Ascending aorta (tissue), 2 donors: Measurements from ENCODE around the gene TMEM170A. TPM values are rescaled to one million over a fixed set of nuclear protein-coding genes. Genes with fewer than 3 reads are reported as not detected.

Experiments
- DNase-seq, 2 donors: peaks; one replicate each; pipeline ENCODE4 v3.0.0-alpha.2; 2019; ENCODE audit warnings: low spot score in 2 of 2
- H3K27ac ChIP-seq, 2 donors: fragments of 200-600 bp; sonication (generic); one replicate each; pipeline ENCODE4 v1.5.1; 2016 to 2017; ENCODE audit warnings: mild to moderate bottlenecking in 1 of 2
- H3K27me3 ChIP-seq: fragments of 200-600 bp; sonication (generic); one replicate; pipeline ENCODE4 v1.5.1; 2017
- H3K36me3 ChIP-seq, 2 donors: fragments of 200-600 bp; sonication (generic); one replicate each; pipeline ENCODE4 v1.5.1; 2016
- H3K4me1 ChIP-seq, 2 donors: fragments of 200-600 bp; sonication (generic); one replicate each; pipeline ENCODE4 v1.5.1; 2016 to 2017; ENCODE audit warnings: mild to moderate bottlenecking in 1 of 2
- H3K4me3 ChIP-seq, 2 donors: fragments of 200-600 bp; sonication (generic); one replicate each; pipeline ENCODE4 v1.5.1; 2016 to 2017; ENCODE audit warnings: mild to moderate bottlenecking in 1 of 2
- H3K9me3 ChIP-seq, 2 donors: fragments of 200-600 bp; sonication (generic); one replicate each; pipeline ENCODE4 v1.5.1; 2016
- CTCF ChIP-seq, 3 experiments: fragments of 200-600 bp in 2 of 3; fragments of 450-650 bp in 1 of 3; sonication (generic) in 2 of 3; IDR thresholded peaks; one replicate each; pipeline ENCODE4 v1.5.1; 2016 to 2019; ENCODE audit warnings: antibody characterized with exemption in 3 of 3, mild to moderate bottlenecking in 1 of 3, moderate library complexity in 1 of 3
- intact Hi-C: fragments of 100-400 bp; cut with DNase I; formaldehyde crosslinking; loops from one replicate; pipeline ENCODE4 v1.15.1; 2023
- total RNA-seq: library from RNA; depleted of rRNA; stranded (reverse); fragments of >200 nt; gene quantifications from one replicate; pipeline ENCODE4 v1.1.0, GENCODE V29; 2016

Gene TMEM170A
- total RNA-seq, 1 donor from 2014 or later: 33.0 TPM

- H3K9me3 ChIP-seq: no peaks in the 10 kb centered on the region
- peak overlapping the region in 1 of 2 donors; percentile 16 for H3K27ac ChIP-seq
- peaks cover 5 to 13% of the 10 kb centered on the region in 2 donors for H3K4me1 ChIP-seq
- no peak for TF ChIP-seq CTCF (IDR thresholded peaks at IDR 0.05)
- intact Hi-C loops: no loop called here
- H3K27me3 ChIP-seq: no peaks in the 10 kb centered on the region
- peak overlapping the region in 1 of 2 donors; percentile 17 for H3K4me3 ChIP-seq
- H3K36me3 ChIP-seq: no peaks in the 10 kb centered on the region
- DNase-seq: no peak
Observed at GRCh38 chr16:75420987-75421819, 43.3 kb downstream of the TMEM170A start.

- no peak for TF ChIP-seq CTCF (IDR thresholded peaks at IDR 0.05)
- no peaks in the 10 kb centered on the region for H3K9me3 ChIP-seq
Observed at GRCh38 chr16:75416904-75417565, 47.5 kb downstream of the TMEM170A start.

GRCh38 chr16:75415169-75415905 is 49.2 kb downstream of the TMEM170A start:
- no peak overlapping the region for H3K27ac ChIP-seq
- no peak for TF ChIP-seq CTCF (IDR thresholded peaks at IDR 0.05)

More at GRCh38 chr16:75416904-75417565, 47.5 kb downstream of the TMEM170A start:
- no peaks in the 10 kb centered on the region for H3K27me3 ChIP-seq
- H3K4me3 ChIP-seq: no peak overlapping the region
- peaks cover 5 to 9% of the 10 kb centered on the region in 2 donors for H3K4me1 ChIP-seq
- intact Hi-C loops: no loop called here
- H3K27ac ChIP-seq: no peak overlapping the region
- H3K36me3 ChIP-seq: peaks cover 4 to 10% of the 10 kb centered on the region in 2 donors
- no peak for DNase-seq

GRCh38 chr16:75413951-75414350 is 50.5 kb downstream of the TMEM170A start:
- Histone ChIP-seq H3K9me3 (no peaks in the 10 kb centered on the region), H3K4me1 (no peaks in the 10 kb centered on the region), H3K27ac (no peak overlapping the region), H3K36me3 (peaks cover 19 to 32% of the 10 kb centered on the region in 2 donors), H3K4me3 (no peak overlapping the region), H3K27me3 (no peaks in the 10 kb centered on the region)
- no peak for DNase-seq
- intact Hi-C loops: no loop called here
- no peak for TF ChIP-seq CTCF (IDR thresholded peaks at IDR 0.05)

More at GRCh38 chr16:75415169-75415905, 49.2 kb downstream of the TMEM170A start:
- intact Hi-C loops: no loop called here
- Histone ChIP-seq H3K9me3 (no peaks in the 10 kb centered on the region), H3K36me3 (peaks cover 16 to 22% of the 10 kb centered on the region in 2 donors), H3K27me3 (no peaks in the 10 kb centered on the region), H3K4me3 (no peak overlapping the region), H3K4me1 (no peaks in the 10 kb centered on the region)
- DNase-seq: no peak

- intact Hi-C loops: no loop called here
- no peak for DNase-seq
- H3K27me3 ChIP-seq: no peaks in the 10 kb centered on the region
- peaks cover under 1 to 2% of the 10 kb centered on the region in 2 donors for H3K4me1 ChIP-seq
- no peak overlapping the region for H3K4me3 ChIP-seq
- no peaks in the 10 kb centered on the region for H3K9me3 ChIP-seq
- H3K36me3 ChIP-seq: peaks cover 15 to 34% of the 10 kb centered on the region in 2 donors
- H3K27ac ChIP-seq: no peak overlapping the region
- TF ChIP-seq CTCF (IDR thresholded peaks at IDR 0.05): no peak
Observed at GRCh38 chr16:75406943-75407342, 57.5 kb downstream of the TMEM170A start.
